HG03159 (cell line): ENCODE results near the gene NCOR2.
A peak's percentile ranks its signal among the peaks of the same experiment; 100 is the strongest.

Source experiments
- ATAC-seq: cut with Tn5 transposase; IDR thresholded peaks from one replicate; pipeline ENCODE4 v1.9.1; 2021; ENCODE audit warnings: mild to moderate bottlenecking, moderate library complexity; ENCODE audit not compliant: unreplicated experiment

The NCOR2 gene

DNA sequence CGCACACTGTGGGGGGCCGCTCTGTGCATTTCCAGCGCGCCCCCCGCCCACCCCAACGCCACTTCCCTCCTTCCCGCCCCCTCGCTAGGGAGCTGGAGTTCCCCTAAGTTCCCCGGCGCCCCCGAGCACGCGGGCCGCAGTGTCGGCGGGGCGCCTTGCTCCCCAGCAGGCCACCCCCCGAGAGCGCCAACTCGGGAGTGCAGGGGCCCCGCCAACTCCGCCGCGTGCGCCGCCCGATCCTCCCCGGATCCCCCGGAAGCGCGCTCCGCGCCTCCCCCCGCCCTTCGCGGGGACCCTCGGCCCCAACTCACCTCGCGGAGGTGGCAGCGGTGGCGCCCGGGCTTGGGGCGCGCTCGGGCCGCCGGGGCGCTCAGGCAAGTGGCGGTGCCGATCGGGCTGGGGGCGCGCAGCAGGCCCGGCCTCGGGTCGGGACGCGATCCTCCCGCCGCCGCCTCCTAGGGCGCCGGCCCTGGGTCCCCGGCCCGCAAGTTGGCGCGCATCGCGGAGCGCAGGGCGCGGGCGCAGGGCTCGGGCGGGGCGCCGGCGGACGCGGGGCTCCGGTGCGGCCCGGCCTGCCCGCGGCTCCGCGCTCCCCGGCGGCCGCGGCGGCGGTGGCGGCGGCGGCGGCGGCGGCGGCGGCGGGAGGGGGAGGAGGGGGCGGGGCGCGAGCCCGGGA, at the start of gene NCOR2:
TSS of gene NCOR2 (minus strand) at position 616 of the 676 bp plus-strand sequence. CDS start 72,361 bp downstream, outside the sequence.
- ATAC-seq: peak; percentile 33

DNA sequence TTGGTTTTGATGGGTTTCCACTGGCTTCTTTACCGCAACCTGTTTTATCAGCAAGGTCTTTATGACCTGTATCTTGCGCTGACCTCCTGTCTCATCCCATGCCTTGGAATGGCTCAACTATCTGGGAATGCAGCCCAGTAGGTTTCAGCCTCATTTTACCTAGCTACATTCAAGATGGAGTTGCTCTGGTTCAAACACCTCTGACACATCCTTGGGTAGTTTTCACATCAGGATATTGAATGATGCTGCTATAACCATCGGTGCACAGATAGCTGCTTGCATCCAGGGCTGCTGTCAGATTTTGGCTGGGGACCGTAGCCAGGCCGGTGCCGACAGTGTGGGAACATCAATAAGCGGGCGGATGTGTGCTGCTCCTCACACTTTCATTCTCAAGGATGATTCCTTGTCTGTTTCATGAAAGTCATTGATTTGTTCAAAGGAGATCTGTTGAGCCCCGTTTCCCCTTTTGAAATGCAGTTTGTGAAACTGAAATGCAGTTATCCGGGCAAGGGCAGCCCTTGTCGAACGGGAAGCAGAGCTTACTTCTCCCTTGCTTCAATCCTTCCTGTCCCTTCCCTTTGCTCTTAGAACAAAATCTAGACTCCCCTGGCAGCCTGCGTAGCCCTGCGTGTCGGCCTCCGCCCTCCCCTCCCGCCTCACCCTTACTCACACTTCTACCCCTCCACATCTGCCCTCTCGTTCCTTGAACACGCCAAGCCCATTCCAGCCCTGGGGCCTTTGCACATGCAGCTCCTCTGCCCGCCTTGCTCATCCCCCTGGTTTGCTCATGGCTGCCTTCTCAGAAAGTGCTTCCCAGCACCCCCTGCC, 49.2 kb upstream of the NCOR2 start:
- no peak for ATAC-seq

DNA sequence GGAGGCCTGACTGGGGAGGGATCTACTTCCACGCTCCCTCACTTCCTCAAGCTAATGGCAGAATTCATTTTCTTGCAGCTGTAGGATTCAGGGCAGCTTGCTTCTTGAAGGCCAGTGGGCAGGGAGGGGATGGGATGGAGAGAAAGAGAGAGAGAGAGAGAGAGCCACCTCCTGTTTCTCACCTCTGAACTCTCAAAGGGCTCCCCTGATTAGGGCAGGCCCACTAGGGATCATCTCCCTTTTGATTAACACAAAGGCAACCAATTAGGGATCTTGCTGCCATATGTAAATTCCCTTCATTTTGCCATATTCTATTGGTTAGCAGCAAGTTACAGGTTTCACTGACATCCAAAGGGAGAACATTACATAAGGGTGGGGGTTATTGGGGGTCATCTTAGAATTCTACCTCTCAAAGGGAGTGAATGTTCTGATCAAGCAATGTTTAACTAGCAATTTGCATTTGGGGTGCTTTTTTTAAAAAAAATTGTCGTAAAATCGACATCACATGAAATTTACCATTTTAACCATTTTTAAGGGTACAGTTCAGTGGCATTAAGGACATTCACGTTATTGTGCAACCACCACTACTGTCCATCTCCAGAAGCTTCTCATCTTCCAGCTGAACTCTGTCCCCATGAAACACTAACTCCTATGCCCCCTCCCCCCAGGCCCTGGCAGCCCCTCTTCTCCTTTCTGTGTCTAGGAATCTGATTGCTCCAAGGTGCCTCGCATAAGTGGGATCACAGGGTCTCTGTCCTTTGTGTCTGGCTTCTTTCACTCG, 47.3 kb upstream of the NCOR2 start:
- ATAC-seq: no peak

DNA sequence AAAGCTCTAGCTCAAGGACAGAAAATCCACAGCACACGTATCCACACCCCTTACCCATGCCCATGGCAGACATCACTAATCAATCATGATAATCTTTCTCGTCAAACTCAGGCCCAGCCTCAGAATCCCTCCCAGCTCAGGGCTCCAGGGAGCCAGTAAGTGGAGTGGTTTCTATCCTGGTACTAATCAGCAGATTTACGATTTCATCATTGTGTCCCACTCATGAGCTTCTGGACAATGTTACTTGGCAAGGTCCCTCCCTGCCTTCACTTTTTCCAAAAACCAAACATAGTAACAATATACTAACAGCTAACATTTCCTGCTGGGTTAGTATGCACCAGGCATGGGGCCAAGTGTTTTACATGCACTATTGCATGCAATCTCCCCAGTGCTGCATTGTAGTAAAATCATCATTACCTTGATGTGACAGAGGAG, 45.8 kb upstream of the NCOR2 start:
- no peak for ATAC-seq

DNA sequence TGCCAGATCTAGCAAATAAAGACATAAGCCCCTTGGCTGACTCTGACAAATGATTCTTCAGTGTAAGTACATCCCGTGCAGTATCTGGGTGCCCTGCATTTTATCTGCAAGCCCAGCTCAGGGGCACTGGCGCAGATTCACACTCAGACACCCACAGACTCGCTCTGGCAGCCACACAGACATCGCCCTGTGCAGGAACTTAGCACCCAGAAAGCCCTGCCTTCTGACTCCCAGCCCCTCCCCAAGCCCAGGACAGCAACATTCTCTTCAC, 44.9 kb upstream of the NCOR2 start:
- no peak for ATAC-seq

DNA sequence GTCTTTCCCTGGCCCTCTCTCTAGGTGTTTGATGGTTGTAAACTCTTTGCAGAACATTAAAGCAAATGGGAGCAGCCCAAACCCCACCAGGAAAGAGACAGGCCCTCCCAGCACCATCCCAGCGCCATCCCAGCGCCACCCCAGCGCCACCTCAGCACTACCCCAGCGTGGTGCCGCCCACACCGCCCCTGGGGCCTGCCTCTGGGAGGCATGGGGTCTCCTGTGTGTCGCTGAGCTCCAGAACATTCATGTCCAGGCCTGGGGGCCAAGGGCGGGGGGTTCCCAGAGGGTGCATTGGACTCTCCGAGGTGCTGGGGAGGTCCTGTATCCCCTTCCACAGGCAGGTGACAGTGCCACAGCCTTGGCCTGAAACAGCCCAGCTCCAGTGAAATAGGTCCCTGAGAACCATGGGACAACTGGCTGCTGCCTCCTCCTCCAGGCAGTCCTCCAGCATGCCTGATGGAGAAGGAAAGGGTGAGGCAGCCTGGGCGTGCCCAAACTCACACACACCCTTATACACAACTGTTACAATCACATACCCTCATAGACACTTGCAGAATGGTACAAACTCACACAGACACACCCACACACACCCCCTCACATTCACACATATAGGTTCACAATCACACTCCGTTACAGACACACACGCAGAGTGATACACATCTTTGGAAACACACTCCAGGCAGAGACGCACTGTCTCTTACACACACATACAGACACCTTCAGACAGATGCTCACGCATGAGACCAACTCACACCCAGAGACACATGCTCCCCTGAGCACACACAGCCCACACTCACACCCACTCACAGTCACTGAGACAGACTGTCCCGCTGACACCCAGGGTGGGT, 44.4 kb upstream of the NCOR2 start:
- no peak for ATAC-seq

DNA sequence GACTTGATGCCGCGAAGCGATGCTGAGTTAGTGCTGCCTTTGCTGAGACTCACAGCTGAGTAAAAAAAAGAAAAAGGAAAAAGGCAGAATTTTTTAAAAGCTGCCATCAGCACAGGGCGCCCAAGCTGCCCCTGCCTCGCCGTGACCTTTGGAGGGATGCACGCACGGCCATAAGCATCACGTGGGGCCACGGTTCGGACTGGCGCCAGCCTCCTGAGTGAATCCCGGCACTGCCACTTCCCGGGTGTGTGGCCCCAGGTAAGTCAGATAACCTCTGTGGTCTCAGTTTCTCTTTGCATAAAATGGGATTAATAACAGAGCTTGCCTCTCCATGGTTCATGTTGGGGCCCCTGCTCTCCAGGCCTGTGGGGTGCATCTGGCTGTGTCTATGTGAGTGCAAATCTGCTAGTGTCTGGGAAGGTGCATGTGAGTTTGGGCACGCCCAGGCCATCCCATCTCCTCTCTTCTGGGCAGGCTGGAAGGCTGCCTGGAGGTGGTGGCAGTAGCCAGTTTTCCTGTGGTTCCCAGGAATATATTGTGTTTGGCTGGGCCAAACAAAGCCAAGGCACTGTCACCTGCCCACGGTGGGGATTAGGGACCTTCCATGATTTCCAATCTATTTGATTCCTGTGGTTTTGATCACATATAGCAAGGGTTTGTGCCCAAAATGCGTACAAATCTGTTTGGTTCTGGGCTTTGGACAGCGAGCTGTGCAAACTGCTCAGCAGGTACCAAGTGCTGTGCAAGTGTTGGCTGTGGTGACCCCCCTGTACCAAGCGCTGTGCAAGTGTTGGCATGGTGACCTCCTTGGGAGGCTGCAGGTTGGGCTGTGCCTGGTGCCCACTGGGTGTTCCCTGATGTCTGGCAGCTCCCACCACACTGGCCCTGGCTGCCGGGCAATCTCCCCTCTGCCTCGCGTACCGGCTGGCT, 43.5 kb upstream of the NCOR2 start:
- ATAC-seq: no peak

DNA sequence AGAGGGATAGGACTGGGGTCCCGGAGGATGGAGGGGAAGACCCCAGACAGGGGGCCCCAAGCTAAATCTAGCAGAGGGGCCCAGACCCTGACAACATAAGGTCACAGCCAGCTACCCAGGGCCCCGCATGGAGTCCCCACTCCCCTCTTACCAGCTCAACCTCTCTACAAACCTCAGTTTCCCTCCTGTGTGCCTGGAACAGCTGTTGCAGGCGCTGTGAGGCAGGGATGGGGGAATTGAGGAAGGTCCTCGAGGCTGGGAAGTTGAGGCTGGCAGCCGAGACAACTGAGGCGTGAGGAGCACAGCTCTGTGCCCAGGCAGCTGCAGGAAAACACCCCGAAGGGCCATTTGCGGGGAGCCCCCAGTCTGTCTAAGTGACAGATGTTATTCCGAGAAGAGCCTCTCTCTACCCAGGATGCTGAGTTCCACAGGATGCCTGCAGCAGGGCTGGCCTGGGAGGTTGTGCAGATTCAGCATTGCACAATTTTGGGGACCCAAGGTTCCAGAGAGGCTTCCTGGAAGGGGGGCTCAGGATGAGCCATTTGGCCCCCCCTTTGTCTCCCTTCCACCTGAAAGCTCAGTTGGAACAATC, 42.7 kb upstream of the NCOR2 start:
- ATAC-seq: no peak

DNA sequence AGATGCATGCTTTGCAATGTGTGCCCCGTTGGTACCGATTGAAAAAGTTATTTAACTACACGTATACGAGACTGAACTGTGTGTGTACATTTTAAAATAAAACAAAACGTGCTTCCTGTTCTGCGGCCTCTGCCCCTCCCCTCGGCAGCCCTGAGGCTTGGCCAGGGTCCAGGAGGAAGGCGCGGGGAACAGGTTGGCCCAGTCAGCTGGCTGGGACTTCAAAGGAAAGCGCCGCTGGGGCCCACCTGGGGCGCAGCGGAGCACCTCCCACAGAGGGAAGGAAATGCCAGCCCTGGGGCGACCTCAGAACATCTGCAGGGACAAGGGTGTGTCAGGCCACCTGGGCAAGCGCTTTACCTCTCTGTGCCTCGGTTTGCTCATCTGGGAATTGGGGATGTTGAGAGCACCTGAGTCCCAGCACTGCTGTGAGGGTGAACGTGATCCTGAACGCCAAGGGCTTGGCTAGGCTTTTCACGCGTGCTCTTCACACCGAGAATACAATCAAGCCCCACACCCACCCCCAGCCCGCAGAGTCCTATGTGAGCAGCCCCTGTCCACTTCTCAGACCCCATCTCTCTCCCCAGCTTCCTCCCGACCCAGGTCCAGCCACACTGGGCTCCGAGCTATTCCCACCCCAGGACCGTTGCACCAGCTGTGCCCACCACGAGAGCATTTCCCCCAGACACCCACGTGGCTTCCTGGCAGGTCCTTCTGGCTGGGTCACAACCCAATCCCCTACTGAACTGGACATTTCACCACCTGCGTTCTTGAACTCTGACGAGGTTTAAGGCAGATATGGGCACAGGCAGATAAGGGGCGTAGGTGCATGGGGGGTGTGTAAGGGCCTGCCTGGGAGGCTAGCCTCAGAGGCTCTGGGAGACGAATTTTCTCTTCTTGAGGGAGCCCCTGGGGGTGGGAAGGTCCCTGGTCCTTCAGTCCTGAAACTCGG, 41.9 kb upstream of the NCOR2 start:
- ATAC-seq: peak; percentile 83

DNA sequence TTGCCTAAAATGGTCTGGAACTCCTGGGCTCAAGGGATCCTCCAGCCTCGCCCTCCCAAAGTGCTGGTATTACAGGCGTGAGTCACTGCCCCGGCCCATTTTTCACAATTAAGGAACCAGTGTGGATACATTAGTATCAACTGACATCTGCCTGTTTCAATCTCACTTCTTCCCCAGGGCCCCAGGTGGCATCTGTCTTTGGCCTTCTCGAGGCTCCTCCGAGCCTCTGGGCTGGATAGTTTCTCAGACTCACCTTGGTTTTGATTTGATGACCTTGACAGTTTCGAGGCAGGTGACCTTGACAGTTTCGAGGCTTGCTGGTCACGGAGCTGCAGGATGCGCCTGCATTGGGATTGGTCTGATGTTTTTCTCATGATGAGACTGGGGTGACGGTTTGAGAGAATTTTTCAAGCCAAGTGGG, 41.0 kb upstream of the NCOR2 start:
- peak; percentile 42 for ATAC-seq

DNA sequence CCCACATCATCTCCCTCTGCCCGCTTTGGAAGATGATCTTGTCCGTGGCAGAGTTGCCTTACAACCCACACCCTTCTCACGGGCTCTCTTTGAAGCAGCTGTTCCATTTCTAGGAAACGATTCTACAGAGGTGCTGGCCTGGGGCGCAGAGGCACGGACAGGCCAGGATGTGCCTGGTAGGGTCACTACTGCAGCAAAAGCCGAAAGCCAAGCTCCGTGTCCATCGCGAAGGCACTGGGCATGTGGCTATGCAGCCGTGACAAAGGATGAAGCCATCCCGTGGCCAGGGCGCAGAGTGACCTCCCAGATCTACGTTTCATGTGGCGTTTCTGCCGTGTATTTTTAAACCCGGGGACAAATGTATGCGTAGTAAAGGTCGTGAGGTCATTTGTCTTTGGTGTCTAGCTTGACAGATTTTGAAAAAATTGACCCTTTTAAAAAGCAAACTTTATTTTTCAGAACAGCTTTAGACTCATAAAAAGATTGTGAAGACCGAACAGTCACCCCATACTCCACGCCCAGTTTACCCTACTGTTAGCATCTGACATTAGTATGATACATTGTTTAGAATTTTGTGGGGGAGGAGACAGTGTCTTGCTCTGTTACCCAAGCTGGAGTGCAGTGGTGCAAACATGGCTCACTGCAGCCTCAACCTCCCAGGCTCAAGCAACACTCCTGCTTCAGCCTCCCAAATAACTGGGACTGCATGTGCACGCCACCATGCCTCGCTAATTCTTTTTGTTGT, 40.4 kb upstream of the NCOR2 start:
- ATAC-seq: no peak

DNA sequence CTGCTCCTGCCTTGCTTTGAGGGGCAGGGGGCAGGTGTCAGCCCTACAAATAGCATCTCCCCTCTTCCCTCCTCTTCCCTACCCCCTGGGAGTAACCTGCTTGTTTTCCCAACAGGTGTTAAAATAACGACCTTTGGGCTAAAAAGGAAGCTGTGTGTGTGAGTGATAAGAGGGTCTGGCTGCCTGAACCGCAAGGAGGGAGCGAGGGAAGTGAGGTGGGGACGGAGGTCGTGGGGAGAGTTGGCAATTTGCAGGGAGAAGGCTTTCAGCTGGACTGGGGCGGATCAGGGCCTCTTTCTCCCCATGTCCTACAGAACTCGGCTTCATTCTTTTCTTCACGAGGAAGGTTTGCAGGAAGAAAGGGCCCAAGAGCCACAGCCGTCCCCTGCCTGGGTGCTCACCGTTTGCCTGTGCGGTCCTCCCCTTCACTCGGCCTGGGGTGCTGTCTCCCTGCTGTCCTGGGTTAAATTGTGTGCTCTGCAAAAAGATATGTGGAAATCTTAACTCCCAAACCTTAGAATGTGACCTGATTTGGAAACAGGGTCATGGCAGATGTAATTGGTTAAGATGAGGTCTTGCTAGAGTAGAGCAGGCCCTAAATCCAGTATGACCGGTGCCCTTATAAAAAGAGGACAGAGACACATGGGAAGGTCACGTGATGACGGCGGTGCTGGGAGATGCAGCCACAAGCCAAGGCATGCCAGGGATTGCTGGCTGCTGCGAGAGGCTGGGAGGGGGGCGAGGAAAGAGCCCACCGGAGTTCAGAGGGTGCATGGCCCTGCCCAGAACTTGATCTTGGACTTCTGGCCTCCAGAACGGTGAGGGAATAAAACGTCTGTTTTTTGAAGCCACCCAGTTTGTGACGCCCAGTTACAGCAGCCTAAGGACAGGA, 38.7 kb upstream of the NCOR2 start:
- no peak for ATAC-seq

DNA sequence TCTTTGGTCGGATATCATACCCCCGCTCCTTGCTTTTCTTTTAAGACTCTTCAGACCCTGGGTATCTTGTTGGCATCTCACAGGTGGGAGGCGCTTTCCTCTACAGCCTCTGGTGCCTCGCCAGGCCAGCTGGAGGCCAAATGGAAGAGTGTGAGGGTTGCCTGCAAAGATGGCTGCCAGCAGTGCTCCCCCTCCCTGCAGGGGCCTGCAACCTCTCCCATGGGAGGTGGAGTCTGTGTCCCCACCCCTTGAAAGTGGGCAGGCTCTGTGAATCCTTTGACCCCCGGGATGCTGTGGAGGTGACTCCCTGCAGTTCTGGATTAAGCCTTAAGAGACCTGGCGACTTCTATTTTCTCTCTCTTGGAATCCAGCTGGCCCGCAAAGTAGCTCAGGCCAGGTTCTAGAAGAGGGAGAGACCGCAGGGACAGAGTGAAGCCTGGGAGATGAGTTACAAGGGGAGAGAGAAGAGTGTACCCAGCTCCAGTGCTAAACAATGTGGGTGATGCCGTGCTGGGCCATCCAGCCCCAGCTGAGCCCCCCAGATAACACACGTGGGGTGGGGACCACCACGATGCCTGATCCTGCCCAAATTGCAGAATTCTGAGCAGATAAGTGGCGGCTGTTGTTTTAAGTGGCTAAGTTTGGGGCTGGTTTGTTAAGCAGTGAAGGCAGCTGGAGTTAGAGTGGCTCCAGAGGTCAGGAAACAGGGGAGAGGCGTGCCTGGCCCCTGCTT, 37.9 kb upstream of the NCOR2 start:
- no peak for ATAC-seq

DNA sequence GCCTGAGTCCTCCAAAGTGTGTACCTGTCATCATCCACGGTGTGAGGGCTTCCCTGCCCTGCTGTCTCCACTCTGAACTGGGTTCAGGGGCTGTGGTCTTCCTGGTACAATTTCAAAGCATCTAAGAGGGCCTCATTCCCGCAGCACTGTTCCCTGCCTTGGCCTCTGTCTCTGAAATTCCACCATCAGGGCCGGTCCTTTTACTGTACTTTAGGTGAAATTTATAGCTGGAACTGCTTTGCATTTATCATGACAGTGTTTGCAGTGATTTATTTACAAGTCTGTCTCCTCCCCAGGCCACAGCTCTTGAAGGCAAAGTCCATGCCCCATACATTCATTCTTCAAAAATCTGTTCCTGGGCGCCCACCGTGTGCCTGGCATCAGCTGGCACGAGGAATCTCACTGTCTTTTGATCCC, 36.9 kb upstream of the NCOR2 start:
- ATAC-seq: no peak

DNA sequence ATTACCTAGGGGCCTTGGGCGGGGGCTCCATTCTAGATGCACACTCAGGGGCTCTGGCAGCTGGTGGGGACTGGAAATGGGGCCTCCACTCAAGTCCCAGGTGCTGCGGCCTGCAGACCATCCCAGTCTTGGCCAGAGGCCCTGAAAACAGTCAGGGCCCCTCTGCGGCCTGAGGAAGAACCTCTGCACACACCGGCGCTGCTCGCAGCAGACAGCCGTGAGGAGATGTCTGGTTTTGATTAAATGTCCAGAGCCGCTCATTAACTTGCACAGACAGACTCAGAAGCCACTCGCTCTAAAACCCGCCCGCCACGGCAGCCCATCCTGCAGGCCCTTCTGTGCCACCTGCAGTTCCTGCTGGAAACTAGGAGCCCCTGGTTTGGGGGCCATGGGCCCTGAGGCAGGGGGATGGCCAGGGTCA, 36.4 kb upstream of the NCOR2 start:
- ATAC-seq: no peak

DNA sequence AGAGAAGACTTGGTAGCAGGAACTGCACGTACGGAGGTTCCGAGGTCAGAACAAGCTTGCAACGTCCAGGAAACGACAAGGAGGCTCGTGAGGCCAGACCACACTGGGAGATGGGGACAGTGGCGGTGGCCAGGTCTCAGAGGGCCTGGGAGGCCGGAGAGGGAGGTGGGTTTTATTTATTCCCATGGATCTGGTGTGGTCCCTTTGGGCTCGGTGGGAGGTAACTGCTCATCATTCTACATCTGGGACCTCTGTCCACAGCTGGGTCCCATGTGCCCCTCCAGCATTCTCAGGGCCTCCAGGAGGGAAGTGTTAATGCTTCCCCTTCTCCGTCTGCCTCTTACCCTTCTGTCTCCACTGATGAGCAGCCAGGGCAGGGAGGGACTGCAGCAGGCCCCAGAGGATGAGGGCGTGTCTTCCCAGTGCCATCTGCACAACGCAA, 35.7 kb upstream of the NCOR2 start:
- no peak for ATAC-seq
